Keratinocyte (primary cell): ENCODE data around the gene GALNT6. TPM values are rescaled to one million over a fixed set of nuclear protein-coding genes. Genes with fewer than 3 reads are reported as not detected.

Source experiments
- DNase-seq: peaks from one replicate; pipeline ENCODE4 v3.0.0-alpha.2; 2011; ENCODE audit warnings: low read depth, missing footprints, low spot score
- FAIRE-seq: peaks from 2 replicates; lab custom pipeline; 2011; peaks lifted over from hg19 to GRCh38; lab: Jason Lieb, UNC
- H2AFZ ChIP-seq: 2 replicates; pipeline ENCODE4 v1.6.0; 2012; ENCODE audit warnings: low read length, control low read depth, inconsistent platforms; ENCODE audit not compliant: control insufficient read depth
- H3K27ac ChIP-seq: 2 replicates; pipeline ENCODE4 v1.5.1; 2011; ENCODE audit warnings: low read length; ENCODE audit not compliant: control insufficient read depth, insufficient read depth
- H3K27me3 ChIP-seq: 3 replicates; pipeline ENCODE4 v1.6.0; 2011; ENCODE audit warnings: low read length; ENCODE audit not compliant: control insufficient read depth, insufficient read depth; ENCODE audit errors: extremely low read depth
- H3K36me3 ChIP-seq, 2 experiments: 2 replicates in 1 of 2; 3 replicates in 1 of 2; pipeline ENCODE4 v1.5.1; 2011; ENCODE audit warnings: low read length in 2 of 2, mild to moderate bottlenecking in 1 of 2; ENCODE audit not compliant: control insufficient read depth in 2 of 2, insufficient read depth in 2 of 2; ENCODE audit errors: extremely low read depth in 1 of 2
- H3K4me1 ChIP-seq: 3 replicates; pipeline ENCODE4 v1.5.1; 2011; ENCODE audit warnings: low read length; ENCODE audit not compliant: control insufficient read depth, insufficient read depth; ENCODE audit errors: extremely low read depth
- H3K4me2 ChIP-seq: 3 replicates; pipeline ENCODE4 v1.6.0; 2011; ENCODE audit warnings: low read depth, low read length; ENCODE audit not compliant: control insufficient read depth, insufficient read depth; ENCODE audit errors: extremely low read depth
- H3K4me3 ChIP-seq, 3 experiments: fragments of 200-600 bp in 1 of 3; sonication (generic) in 1 of 3; 2 replicates in 2 of 3; 3 replicates in 1 of 3; pipeline ENCODE4 v1.5.1; 2011 to 2016; ENCODE audit warnings: low read length in 3 of 3, mild to moderate bottlenecking in 3 of 3, control low read depth in 2 of 3, inconsistent platforms in 1 of 3, low read depth in 1 of 3, mixed read lengths in 1 of 3, mixed run types in 1 of 3, moderate library complexity in 1 of 3; ENCODE audit not compliant: control insufficient read depth in 2 of 3, insufficient read depth in 2 of 3; ENCODE audit errors: extremely low read depth in 1 of 3
- H3K79me2 ChIP-seq: 2 replicates; pipeline ENCODE4 v1.6.0; 2012; ENCODE audit warnings: low read length; ENCODE audit not compliant: control insufficient read depth, insufficient read depth
- H3K9ac ChIP-seq: 3 replicates; pipeline ENCODE4 v1.6.0; 2011; ENCODE audit warnings: low read length; ENCODE audit not compliant: control insufficient read depth, insufficient read depth; ENCODE audit errors: extremely low read depth
- H3K9me1 ChIP-seq: 3 replicates; pipeline ENCODE4 v1.6.0; 2011; ENCODE audit warnings: low read length; ENCODE audit not compliant: control insufficient read depth, insufficient read depth; ENCODE audit errors: extremely low read depth
- H3K9me3 ChIP-seq: 2 replicates; pipeline ENCODE4 v1.5.1; 2012; ENCODE audit warnings: low read depth, low read length; ENCODE audit not compliant: control insufficient read depth
- H4K20me1 ChIP-seq: 3 replicates; pipeline ENCODE4 v1.6.0; 2011; ENCODE audit warnings: low read length; ENCODE audit not compliant: control insufficient read depth, insufficient read depth; ENCODE audit errors: extremely low read depth
- EZH2 ChIP-seq: IDR thresholded peaks from one replicate; pipeline ENCODE4 v1.6.1; 2012; ENCODE audit warnings: inconsistent platforms, mild to moderate bottlenecking, low read length, moderate library complexity
- dilution Hi-C: fragments of 300-500 bp; cut with MboI; formaldehyde crosslinking; loops from one replicate; pipeline ENCODE4 v1.7.0; 2020; ENCODE audit warnings: low sequenced_read_pairs; ENCODE audit not compliant: extremely low pct_ligation_motif_present
- polyA plus RNA-seq, 5 experiments: library from polyadenylated mRNA; depleted of rRNA in 3 of 5; stranded (reverse) in 3 of 5; stranded (forward) in 1 of 5; unstranded in 1 of 5; fragments of >200 nt; gene quantifications; 1 replicate in 1 of 5; 2 replicates in 3 of 5; 3 replicates in 1 of 5; pipeline versions ENCODE4 v1.2.1 to v1.2.3, GENCODE V29; 2011 to 2012; ENCODE audit warnings: missing spikeins in 2 of 5, low read depth in 1 of 5, low replicate concordance in 1 of 5
- TF ChIP-seq, protein P1 (sequence below), 3 experiments: IDR thresholded peaks in 1 of 3; conservative IDR thresholded peaks in 1 of 3; optimal IDR thresholded peaks in 1 of 3; 2 replicates in 2 of 3; 3 replicates in 1 of 3; pipeline versions ENCODE3 to v1.5.1; 2011; ENCODE audit warnings: low read length in 3 of 3, mild to moderate bottlenecking in 3 of 3, moderate library complexity in 2 of 3, control low read depth in 1 of 3, inconsistent platforms in 1 of 3; ENCODE audit not compliant: insufficient read depth in 2 of 3; ENCODE audit errors: extremely low read depth in 1 of 3

Gene GALNT6
- polyA plus RNA-seq, 1 donor (not counting 4 experiments of a cell fraction or from before 2014, with no cell fraction given): 42.7 TPM

DNA sequence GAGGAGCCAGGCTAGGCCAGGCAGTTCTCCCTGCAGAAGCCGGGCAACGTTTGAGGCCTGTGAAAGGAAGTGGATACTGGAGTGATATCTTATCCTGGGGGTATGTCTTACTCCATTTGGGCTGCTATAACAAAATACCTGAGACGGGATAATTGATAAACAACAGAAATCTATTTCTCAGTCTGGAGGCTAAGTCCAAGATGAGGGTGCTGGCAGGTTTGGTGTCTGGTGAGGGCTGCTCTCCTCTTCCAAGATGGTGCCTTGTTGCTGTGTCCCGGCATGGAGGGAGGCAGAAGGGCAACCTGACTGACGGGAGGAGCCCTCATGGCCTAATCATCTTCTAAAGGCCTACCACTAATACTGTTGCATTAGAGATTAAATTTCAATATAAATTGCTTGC, 15.7 kb upstream of the GALNT6 start:
- dilution Hi-C loops: no loop called here
- FAIRE-seq: no peak
- H3K4me1 ChIP-seq: no peaks in the 10 kb centered on the region

DNA sequence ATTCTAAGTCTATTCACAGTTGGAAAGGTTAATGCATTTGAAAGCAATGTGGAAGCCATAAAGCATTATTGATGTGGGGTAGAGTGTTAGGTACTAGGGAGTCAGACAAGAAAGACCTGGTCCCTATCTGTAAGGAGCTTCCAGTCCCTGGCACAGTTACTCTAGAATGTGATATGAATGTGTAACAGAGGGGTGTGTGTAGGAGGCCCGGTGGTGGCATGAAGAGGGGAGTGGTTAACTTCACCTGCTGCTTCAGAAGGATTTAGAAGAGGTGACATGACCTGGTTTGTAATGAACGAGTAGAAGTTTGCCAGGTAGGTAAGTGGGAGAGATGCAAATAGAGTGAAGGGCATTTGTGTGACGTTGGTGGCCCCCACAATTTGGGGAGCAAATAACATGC, 15.1 kb upstream of the GALNT6 start:
- Histone ChIP-seq H3K79me2 (no peaks in the 10 kb centered on the region), H3K36me3 (no peaks in the 10 kb centered on the region), H4K20me1 (no peaks in the 10 kb centered on the region), H3K9ac (no peak overlapping the region), H3K9me3 (no peaks in the 10 kb centered on the region), H2AFZ (no peak overlapping the region), H3K4me1 (no peaks in the 10 kb centered on the region), H3K4me2 (no peak overlapping the region), H3K4me3 (no peak overlapping the region), H3K27ac (no peak overlapping the region), H3K9me1 (no peaks in the 10 kb centered on the region), H3K27me3 (no peaks in the 10 kb centered on the region)
- FAIRE-seq (no peak), DNase-seq (no peak)
- TF ChIP-seq, protein P1, sequence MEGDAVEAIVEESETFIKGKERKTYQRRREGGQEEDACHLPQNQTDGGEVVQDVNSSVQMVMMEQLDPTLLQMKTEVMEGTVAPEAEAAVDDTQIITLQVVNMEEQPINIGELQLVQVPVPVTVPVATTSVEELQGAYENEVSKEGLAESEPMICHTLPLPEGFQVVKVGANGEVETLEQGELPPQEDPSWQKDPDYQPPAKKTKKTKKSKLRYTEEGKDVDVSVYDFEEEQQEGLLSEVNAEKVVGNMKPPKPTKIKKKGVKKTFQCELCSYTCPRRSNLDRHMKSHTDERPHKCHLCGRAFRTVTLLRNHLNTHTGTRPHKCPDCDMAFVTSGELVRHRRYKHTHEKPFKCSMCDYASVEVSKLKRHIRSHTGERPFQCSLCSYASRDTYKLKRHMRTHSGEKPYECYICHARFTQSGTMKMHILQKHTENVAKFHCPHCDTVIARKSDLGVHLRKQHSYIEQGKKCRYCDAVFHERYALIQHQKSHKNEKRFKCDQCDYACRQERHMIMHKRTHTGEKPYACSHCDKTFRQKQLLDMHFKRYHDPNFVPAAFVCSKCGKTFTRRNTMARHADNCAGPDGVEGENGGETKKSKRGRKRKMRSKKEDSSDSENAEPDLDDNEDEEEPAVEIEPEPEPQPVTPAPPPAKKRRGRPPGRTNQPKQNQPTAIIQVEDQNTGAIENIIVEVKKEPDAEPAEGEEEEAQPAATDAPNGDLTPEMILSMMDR (optimal IDR thresholded peaks at IDR 0.05 in 1 of 3, IDR thresholded peaks at IDR 0.05 in 1 of 3, conservative IDR thresholded peaks at IDR 0.05 in 1 of 3; ENCODE audit: extremely low read depth in 1 of 3, insufficient read depth in 2 of 3, low read length in 3 of 3): no peak
- no peak for TF ChIP-seq EZH2
- dilution Hi-C loops: no loop called here

More for the DNA sequence above, 15.7 kb upstream of the GALNT6 start:
- DNase-seq: no peak
- H3K4me3 ChIP-seq: no peak overlapping the region
- H4K20me1 ChIP-seq: no peaks in the 10 kb centered on the region
- H3K27me3 ChIP-seq: no peaks in the 10 kb centered on the region
- H2AFZ ChIP-seq: no peak overlapping the region
- no peak overlapping the region for H3K4me2 ChIP-seq
- no peak overlapping the region for H3K9ac ChIP-seq
- H3K79me2 ChIP-seq: no peaks in the 10 kb centered on the region
- TF ChIP-seq, protein P1 (optimal IDR thresholded peaks at IDR 0.05 in 1 of 3, IDR thresholded peaks at IDR 0.05 in 1 of 3, conservative IDR thresholded peaks at IDR 0.05 in 1 of 3; ENCODE audit: extremely low read depth in 1 of 3, insufficient read depth in 2 of 3, low read length in 3 of 3): no peak
- TF ChIP-seq EZH2: no peak
- H3K9me1 ChIP-seq: no peaks in the 10 kb centered on the region
- H3K36me3 ChIP-seq: no peaks in the 10 kb centered on the region
- no peaks in the 10 kb centered on the region for H3K9me3 ChIP-seq
- H3K27ac ChIP-seq: no peak overlapping the region
